ENCODE results near the gene IL10RA.

The IL10RA gene

DNA sequence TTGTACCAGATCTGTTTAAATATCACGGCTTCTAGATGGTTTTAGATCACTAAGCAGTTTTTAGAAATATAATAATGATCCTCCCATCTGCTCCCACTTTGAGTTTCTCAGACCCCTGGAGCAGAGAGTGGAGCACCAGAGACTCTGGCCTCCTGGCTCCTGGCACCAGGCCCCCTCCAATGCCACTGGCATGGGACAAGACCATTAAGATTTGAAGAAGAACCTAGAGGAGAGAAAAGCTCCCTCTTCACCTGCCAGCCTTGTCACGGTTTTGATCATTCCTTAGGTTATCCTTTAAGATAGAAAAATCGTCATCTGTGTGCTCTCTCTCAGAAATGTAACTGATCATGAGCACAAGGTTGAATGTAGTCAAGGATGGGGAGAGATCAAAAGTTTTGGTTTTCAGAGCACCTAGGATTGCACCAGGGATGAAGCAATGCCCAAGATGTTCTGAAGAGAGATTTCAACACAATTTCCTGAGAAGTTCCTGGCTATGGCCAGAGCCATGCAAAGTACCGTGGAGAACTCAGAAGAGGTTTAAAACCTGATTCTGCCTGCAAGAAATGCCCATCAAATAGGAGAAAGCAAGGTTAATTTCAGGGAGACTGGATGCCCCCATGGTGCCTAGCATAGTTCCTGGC is 22.2 kb downstream of the IL10RA start:
- FAIRE-seq = no peak

DNA sequence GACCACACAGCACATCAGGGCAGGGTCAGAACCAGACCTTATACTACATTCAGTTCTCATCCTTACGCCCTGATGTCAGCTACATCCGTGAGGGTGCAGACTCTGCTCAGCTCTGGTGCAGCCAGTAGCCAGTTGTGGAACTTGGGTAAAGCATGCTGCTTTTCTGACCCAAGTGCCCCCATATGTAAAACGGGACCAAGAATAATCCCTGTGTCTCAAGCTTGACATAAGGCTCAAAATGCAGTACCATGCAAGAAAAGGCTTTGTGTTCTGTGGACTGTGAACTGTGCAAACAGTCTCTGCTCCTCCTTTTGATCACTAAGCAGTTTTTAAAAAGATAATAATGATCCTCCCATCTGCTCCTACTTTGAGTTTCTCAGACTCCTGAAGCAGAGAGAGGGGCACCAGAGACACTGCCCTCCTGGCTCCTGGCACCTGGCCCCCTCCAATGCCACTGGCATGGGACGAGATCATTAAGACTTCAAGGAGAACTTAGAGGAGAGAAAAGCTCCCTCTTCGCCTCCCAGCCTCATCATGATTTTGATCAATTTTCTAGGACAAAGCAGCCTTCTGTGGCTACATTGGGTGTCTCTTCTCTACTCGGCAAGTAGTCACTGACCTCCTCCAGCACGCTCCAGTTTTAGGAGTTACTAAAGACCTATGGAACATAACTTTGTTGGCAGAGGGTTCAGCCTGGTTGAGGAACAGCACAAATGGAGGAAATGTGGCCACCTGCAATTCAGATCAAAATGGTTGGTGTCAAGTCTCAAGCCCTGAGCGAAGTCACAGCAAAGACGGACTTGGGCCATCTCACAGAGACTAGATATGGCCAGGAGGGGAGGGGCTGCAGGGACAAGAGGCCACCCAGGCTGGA is 23.9 kb downstream of the IL10RA start:
- FAIRE-seq = no peak

DNA sequence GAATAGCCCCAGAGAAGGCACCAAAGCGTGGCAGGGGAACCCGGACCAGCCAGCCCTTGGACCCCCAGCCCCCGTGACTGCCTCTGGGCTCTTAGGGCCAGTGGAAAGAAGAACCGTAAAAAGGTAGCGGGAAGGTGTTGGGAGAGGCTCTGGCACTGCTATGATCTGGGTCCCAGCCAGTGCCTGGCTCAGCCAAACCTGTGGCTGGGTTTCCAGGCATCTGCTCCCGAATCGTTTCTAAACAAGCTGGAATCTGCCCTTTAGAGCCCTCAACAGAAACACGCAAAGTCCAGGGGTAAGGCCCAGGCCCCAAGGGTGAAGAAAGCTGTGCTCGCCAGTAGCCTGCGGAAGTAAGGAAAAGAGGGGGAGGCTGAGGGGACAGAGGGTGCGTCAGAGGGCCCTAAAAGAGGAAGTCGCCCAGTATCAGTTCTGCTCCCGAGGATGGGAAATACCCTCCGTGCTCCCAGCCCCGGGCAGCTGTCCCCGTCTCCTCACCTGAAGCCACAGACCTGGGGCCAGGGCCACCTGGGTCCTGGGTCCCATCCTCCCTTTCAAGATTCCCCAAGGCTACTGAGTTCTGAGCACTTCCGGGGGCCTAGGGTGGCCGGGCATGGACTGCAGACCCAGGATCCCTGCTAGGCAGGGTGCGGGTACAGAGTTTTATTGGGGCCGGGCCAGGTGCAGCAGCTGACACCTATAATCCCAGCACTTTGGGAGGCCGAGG is 24.7 kb downstream of the IL10RA start:
- FAIRE-seq = no peak

DNA sequence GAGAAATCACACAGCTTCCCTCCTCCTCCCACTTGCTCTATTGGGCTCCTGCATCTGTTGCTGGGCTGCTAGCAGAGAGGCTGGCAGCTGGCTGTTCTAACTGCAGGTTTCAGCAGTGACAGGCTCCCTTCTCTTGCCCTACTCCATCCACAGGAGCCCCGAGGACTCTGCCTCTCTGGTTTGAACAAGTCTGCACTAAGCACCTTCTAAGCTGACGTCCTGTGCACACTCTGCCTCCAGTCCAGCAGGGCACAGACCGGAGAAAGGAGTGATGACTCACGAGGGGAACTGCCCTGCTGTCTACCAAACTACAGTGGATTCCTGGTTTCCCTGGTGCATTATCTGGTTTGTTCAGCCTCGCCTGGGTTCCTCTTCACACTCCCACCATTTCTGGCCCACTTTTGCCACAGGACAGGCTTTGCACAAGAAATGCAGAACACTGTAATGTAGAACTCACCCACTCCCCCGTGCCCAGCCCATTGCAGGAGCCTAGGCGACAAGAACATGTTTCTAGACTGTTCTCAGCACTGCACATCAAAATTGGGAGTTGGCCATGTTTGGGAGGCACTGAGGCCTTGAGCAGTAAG is 26.0 kb downstream of the IL10RA start:
- no peak for FAIRE-seq

DNA sequence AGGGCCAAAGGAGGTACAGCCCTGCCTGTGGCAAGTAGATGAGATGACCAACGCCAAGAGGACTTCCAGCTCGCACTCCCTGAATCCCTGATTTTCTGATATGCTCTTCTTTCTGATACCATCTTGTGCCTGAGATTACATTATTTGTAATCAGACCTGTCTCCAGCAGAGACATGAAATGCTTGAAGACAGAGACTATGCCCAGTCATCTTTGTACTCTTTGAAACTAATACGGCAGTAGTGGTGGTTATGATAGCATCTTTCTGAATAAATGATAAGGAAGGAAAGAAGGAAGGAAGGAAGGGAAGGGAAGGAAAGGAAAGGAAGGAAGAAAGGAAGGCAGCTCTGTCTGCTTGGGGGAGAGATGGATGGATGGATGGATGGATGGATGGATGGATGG is 27.8 kb downstream of the IL10RA start:
- FAIRE-seq = no peak

DNA sequence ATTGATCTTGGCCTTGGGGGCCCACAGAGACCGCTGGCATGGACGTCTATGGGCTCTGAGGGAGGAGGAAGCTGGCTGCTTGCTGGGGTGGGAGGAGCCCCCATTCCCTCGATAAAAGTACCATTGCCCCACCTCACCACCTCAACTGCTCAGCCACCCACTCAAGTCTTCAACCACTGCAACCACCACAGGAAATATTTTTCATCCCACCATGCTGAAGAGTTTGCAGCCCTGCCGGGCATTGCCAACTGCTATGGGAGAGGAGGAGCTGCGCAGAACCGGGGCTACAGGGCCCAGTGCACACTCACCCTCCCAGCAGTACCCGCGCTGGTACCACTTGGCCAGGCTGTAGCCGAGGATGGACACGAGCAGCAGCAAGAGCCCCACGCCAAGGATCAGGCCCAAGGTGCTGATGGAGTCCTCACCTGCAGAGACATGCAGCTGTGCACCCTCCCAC is 29.2 kb downstream of the IL10RA start:
- no peak for FAIRE-seq

DNA sequence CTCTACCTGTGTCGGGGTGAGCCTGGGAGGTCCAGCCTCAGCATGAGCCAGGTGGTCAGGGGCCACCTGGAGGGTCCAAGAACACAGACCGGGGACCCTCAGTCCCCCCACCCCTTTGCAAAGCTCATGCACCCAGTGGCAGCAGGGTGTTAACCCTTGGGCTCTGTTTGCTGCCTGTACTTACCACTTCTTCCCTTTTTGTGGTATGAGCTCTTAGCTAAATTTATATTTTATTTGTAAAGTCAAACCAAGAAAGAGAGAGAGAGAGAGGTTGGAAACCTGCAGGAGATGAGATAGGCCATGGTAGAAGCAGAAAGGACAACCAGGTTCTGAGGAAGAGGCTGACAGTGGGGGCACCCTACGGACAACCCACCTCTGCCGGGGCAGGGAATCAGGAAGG is 29.9 kb downstream of the IL10RA start:
- FAIRE-seq = no peak

DNA sequence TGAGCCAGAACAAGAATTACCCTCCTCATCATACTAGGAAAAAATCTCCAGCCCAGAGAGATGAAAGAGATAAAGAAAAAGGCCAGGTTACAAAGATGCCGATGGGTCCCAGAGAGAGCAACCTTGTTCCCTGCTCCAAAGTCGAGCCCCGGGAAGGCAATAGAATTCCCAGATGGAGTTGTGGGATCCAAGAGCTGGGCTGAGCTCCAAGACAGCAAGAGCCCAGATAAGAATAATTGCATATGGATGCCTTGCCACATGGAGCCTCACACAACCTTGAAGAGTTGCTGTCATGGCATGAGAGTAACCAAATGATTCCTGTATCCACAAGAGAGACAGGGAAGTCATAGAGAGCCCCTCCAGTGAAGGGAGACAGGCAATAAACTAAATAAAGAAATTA is 30.9 kb downstream of the IL10RA start:
- no peak for FAIRE-seq

DNA sequence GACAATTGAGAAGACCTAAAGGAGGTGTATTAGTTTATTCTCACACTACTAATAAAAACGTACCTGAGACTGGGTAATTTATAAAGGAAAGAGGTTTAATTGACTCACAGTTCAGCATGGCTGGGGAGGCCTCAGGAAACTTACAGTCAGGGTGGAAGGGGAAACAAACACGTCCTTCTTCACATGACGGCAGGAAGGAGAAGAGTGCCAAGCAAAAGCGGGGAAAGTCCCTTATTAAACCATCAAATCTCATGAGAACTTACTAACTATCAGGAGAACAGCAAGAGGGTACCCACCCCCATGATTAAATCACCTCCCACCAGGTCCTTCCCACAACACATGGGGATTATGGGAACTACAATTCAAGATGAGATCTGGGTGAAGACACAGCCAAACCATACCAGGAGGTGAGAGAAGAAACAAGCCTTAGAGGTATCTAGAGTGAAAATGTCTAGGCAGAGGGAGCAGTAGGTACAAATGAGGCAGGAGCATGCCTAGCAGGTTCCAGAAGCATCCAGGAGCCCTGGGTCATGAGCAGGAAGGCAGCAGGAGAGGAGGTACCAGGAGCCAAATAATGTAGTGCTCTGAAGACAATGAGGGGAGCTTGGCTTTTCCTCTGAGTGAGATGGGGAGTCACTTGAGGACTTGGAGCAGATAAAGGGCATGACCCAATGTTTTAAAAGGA is 31.6 kb downstream of the IL10RA start:
- no peak for FAIRE-seq

DNA sequence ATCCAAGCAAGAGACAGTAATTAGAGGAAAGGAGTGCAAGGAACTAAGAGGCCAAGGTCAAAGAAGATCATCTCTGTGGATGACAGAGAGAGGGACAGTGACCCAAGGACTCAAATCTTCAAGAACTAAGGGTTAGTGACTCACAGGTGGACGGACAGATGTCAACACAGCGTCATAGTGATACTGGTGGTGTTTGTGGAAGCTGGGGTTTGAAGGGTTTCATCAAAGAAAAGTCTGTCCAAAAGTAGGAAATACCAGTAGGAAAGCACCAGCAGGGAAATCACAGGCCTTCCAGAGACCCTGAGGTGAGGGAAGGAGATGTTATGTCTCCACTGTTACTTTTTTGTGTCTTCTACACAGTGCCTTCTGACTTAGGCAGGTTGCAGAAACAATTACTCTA is 32.2 kb downstream of the IL10RA start:
- FAIRE-seq = no peak

DNA sequence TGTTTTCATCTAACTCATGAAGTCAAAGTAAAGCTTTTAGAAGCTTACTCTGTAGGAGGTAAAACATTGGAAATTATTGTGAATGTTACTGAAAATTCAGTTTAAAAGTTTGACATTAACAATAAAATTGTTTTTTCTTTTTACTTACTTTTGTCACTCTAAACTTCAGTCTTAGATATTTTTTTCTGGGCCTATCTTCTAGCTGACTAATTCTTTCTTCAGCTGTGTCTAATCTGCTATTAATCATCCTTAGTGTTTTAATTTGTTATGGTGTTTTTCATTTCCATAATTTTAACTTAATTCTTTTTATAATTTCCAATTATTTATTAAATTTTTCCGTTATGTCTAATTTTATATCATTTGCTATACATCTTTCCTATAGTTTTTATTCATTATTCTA is 35.0 kb downstream of the IL10RA start:
- peak; percentile 31 for FAIRE-seq

DNA sequence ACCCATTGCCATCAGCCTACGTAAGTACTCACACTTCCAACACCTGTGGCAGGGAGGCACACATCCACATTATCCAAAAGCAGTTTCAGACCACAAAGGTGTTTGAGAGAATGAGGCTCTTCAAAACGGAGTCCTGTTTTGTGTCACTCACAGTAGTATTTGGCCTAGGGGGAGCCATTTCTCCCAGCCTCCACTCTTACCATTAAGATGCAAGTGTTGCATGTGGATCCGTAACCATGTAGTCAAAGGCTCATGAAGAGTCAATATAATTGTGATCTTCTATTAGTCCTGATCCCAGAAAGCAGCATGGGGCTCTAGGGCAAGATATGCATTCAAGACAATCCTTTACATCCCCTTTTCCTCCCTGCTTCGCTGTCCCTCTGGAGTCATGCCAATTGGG is 41.5 kb downstream of the IL10RA start:
- FAIRE-seq = no peak

DNA sequence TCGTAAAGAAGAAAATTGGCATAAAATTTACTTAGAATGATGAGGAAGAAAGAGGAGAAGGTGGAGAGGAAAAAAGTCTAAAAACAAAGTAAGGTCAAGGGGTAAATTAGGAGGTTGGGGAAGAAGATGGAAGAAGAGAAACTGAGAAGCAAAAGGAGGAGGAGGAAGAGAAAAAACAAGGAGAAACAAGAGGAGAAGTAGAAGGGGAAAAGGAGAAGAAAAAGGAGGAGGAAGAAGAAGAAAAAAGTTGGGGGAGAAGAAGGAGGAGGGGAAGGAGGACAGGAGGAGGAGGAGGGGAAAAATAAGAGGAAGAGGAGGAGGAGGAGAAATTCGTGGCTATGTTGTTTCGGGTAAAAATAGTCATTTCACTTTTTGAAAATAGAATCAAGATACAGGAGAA is 42.4 kb downstream of the IL10RA start:
- FAIRE-seq = no peak

DNA sequence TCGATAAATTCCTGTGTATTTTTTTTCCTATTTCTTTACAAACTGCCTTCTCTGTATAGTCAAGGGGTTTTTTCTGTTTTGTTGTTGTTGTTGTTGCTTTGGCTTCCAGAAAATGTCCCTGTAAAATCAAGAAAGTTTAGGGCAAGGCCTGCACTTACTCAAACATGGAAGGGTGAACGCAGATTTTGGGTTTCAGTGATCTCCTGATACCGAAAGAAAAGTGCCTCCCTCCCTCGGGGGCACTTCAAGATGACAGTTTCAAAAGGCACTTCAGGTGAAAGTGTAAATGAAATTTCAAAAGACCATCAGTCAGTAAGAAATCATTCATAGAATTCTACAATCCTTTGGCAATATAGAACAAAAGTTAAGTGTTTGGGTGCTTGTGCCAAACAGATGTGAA is 47.2 kb downstream of the IL10RA start:
- no peak for FAIRE-seq

DNA sequence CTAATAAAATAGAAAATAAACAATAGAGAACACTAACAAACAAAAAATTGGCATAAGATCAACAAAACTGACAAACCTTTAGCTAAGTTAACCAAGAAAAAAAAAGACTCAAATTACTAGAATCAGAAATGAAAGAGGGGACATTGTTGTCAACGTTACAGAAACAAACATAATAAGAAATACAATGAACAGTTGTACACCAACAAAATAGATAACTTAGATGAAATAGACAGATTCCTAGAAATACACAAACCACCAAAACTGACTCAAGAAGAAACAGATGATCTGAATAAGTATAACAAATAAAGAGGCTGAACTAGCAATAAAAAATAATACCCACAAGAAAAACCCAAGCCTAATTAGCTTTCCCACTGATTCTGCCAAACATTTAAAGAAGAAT is 55.9 kb downstream of the IL10RA start:
- no peak for FAIRE-seq

DNA sequence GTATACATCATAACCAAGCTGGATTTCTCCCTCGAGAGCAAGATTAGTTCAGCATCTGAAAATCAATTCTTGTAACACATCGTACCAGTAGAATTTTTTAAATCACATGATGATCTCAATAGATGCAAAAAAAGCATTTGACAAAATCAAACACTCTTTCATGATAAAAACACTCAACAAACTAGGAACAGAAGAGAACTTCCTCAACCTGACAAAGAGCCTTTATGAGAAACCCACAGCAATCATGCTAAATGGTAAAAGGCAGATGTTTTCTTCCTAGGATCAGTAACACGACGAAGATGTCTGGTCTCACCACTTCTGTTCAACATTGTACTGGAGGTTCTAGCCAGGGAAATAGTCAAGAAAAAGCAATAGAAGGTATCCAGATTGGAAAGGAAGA is 56.6 kb downstream of the IL10RA start:
- no peak for FAIRE-seq

DNA sequence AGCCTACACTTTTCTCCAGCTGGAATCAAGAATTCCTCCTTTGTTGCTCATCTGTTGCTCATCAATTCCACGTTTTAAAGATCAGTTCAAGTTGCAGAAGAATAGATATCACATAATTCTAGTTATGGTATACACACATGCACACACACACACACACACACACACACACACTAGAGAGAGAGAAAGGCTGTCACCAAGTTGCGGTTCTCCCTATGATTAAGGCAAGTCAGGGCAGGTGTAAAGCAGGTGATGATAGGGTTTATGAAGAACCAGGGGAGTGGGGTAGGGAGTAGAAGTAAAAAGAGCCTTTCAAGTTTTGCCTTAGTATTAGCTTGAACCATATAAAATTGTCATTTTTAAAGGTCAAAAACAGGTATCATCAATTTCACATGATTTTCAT is 59.0 kb downstream of the IL10RA start:
- FAIRE-seq = no peak

DNA sequence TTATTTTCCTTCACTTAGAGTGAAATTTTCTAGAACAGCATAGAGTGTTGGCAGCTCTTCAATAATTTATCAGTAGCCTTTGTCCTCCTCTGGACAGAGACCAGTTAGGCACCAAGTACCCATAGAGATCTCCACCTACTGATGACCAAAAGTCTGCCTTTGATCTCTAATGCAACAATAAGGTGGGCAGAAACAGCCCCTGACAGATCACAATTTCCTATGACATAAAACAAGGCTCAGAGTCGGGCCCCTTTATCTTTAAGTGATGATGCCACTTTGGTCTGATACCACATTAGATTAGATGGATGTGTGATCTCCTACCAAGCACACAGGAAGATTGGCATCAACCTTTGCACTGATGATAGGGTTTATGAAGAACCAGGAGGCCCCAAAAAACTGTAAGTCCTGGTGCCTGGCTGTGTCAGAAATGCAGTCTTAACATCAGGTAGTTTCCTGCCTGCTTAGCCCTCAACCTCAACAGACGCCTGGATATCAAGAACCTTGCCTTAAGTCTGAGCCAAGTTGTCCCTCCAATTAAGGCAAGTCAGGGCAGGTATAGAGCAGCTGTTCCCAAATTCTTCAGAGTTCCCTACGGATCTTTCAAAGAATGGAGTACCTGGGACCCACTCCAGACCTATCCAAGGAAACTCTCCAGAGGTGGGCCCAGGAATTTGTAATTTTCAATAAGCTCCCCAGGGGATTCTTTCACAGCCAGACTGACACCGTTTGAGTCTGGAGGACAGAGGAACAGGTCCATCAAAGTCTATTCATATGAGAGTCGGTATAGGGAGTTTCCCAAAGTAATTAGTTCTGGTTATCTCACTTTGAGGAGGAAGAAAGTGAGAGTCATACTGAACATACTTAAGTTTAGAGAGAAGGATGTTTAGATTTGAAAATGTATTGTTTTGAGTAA is 60.1 kb downstream of the IL10RA start:
- FAIRE-seq = no peak

DNA sequence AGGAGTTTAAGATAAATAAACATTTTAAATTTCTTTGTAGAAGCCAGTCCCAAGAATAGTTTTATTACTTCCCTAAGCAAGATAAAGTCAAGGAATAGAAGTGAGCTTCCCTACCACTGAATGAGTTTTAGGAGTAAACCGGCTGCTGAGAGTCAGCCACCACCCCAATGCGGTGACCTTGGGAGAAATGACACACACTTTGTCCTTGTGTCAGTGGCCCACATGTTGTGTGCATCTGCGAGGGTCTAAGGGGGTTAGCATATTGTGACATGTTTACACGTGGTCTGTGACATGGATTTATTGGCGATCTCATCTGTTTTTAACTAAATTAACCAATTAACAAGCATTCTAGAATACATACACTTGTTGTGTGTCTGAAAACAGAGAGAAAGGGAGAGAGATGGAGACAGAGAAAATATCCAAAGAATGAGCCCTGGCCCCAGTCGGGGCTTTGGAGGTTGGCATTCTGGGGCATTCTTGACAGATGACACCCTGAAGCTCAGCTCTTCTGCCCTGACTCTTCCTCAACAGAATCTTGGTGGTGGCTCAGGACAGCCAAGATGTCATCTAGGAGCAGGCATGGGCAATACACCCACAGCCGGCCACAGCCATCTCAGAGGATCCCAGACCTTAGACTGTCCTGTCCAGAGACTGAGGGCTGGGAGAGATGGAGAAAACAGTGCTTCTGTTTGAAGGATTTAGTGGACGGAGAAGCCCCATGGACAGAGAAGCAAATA is 60.9 kb downstream of the IL10RA start:
- no peak for FAIRE-seq

DNA sequence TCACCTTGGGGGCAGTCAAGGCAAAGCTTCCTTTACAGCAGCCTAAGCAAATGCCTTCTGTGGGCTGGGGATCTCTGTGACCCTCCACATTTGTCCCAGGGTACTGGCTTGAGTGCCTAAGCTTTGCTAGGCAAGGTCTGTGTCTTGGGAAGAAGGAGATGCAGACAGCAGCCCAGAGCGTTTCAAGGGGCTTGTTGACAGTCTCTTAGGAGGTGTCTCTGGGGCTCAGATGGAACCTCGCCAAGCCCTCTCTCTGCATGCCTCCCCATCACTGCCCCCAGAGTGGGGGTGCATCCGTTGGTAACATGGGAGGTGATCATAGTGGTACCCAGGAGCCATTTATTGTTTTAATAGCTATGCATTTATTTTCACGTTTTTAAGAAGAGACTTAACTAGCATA is 61.6 kb downstream of the IL10RA start:
- no peak for FAIRE-seq
